ENCODE results near the gene UBE2E1.

- TF ChIP-seq, protein P1, sequence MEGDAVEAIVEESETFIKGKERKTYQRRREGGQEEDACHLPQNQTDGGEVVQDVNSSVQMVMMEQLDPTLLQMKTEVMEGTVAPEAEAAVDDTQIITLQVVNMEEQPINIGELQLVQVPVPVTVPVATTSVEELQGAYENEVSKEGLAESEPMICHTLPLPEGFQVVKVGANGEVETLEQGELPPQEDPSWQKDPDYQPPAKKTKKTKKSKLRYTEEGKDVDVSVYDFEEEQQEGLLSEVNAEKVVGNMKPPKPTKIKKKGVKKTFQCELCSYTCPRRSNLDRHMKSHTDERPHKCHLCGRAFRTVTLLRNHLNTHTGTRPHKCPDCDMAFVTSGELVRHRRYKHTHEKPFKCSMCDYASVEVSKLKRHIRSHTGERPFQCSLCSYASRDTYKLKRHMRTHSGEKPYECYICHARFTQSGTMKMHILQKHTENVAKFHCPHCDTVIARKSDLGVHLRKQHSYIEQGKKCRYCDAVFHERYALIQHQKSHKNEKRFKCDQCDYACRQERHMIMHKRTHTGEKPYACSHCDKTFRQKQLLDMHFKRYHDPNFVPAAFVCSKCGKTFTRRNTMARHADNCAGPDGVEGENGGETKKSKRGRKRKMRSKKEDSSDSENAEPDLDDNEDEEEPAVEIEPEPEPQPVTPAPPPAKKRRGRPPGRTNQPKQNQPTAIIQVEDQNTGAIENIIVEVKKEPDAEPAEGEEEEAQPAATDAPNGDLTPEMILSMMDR (conservative IDR thresholded peaks at IDR 0.05; ENCODE audit: low read length): no peak
- no peak for TF ChIP-seq EZH2phosphoT487 (IDR thresholded peaks at IDR 0.05; ENCODE audit: borderline replicate concordance)
These were observed 43.5 kb upstream of the UBE2E1 start for GRCh38 chr3:23762214-23762613.
